Smooth muscle cell (in vitro differentiated cells): ENCODE results near the gene NPIPB2. TPM values are rescaled to one million over a fixed set of nuclear protein-coding genes. Genes with fewer than 3 reads are reported as not detected.
A peak's percentile ranks its signal among the peaks of the same experiment; 100 is the strongest.
"Not testable (repeated sequence)": the region's sequence is repeated elsewhere in the genome, so short reads cannot be mapped to it uniquely, and the experiment has no call there.

Source experiments
- DNase-seq: peaks from one replicate; lab custom pipeline; 2025; ENCODE audit not compliant: unreplicated experiment; lab: John Stamatoyannopoulos, UW
- H2AFZ ChIP-seq: fragments of 200-600 bp; sonication (generic); 2 replicates; pipeline ENCODE4 v1.6.0; 2016; ENCODE audit warnings: antibody characterized with exemption, low read depth, mild to moderate bottlenecking
- H3F3A ChIP-seq: fragments of 200-600 bp; sonication (generic); 2 replicates; pipeline ENCODE4 v1.6.0; 2017; ENCODE audit warnings: antibody characterized with exemption, low read depth
- H3K27ac ChIP-seq: fragments of 200-600 bp; sonication (generic); 2 replicates; pipeline ENCODE4 v1.5.1; 2016; ENCODE audit warnings: low read depth, mild to moderate bottlenecking
- H3K27me3 ChIP-seq: fragments of 200-600 bp; sonication (generic); 2 replicates; pipeline ENCODE4 v1.6.1; 2016; ENCODE audit warnings: low read depth, mild to moderate bottlenecking
- H3K36me3 ChIP-seq: fragments of 200-600 bp; sonication (generic); 2 replicates; pipeline ENCODE4 v1.5.1; 2016; ENCODE audit warnings: low read depth
- H3K4me1 ChIP-seq: fragments of 200-600 bp; sonication (generic); 2 replicates; pipeline ENCODE4 v1.5.1; 2016; ENCODE audit warnings: low read depth
- H3K4me2 ChIP-seq: fragments of 200-600 bp; sonication (generic); 2 replicates; pipeline ENCODE4 v1.6.0; 2016; ENCODE audit warnings: mild to moderate bottlenecking
- H3K4me3 ChIP-seq: fragments of 200-600 bp; sonication (generic); 2 replicates; pipeline ENCODE4 v1.5.1; 2016; ENCODE audit warnings: mild to moderate bottlenecking
- H3K79me2 ChIP-seq: fragments of 200-600 bp; sonication (generic); 2 replicates; pipeline ENCODE4 v1.6.0; 2016; ENCODE audit warnings: low read depth, mild to moderate bottlenecking
- H3K9ac ChIP-seq: fragments of 200-600 bp; sonication (generic); 2 replicates; pipeline ENCODE4 v1.6.0; 2016; ENCODE audit warnings: low read depth
- H3K9me3 ChIP-seq: fragments of 200-600 bp; sonication (generic); replicated peaks from 2 replicates; pipeline ENCODE4 v1.5.1; 2016; ENCODE audit warnings: low read depth
- H4K20me1 ChIP-seq: fragments of 200-600 bp; sonication (generic); 2 replicates; pipeline ENCODE4 v1.6.0; 2016; ENCODE audit warnings: low read depth
- CTCF ChIP-seq: fragments of 200-600 bp; sonication (generic); IDR thresholded peaks from 2 replicates; pipeline ENCODE4 v1.5.1; 2017; ENCODE audit warnings: borderline replicate concordance, mild to moderate bottlenecking, antibody characterized with exemption; ENCODE audit not compliant: insufficient read depth, poor library complexity, severe bottlenecking
- WGBS: methylation state at CpG from one replicate; pipeline ENCODE4 v1.1.7; 2016; ENCODE audit warnings: low lambda C conversion rate; 5-methylcytosine and 5-hydroxymethylcytosine counted together
- polyA plus RNA-seq: library from polyadenylated mRNA; unstranded; fragments of >200 nt; fragmentation: Nextera tagmentation; extraction: Ambion mirVana; gene quantifications from 2 replicates; pipeline ENCODE4 v1.2.1, GENCODE V29; 2016
- total RNA-seq: library from RNA; depleted of rRNA; stranded (reverse); fragments of >200 nt; gene quantifications from 2 replicates; pipeline ENCODE4 v1.2.3, GENCODE V29; 2014

NPIPB2 gene
- total RNA-seq (10.6 and 12.2 TPM in 2 replicates), polyA plus RNA-seq (3.8 and 8.4 TPM in 2 replicates)

GRCh38 chr16:11941945-11942344 is at the start of gene NPIPB2:
NPIPB2 (minus strand) TSS chr16:11942045; CDS start chr16:11942045, 0 bp downstream.
- H3K27me3 ChIP-seq, H3K36me3 ChIP-seq, H3K4me3 ChIP-seq, H3K9ac ChIP-seq, H3K4me2 ChIP-seq, DNase-seq, H3F3A ChIP-seq, H4K20me1 ChIP-seq, H3K79me2 ChIP-seq, H3K27ac ChIP-seq, H3K4me1 ChIP-seq, H3K9me3 ChIP-seq, H2AFZ ChIP-seq: not testable (repeated sequence)
- WGBS: 94% methylated on average over 4 of the region's 4 CpGs

- H3K27me3 ChIP-seq: no peaks in the 10 kb centered on the region
- peaks cover 11% of the 10 kb centered on the region for H3K4me1 ChIP-seq
- H2AFZ ChIP-seq: no peak overlapping the region
- no peak overlapping the region for H3K4me3 ChIP-seq
- H3K79me2 ChIP-seq: no peaks in the 10 kb centered on the region
- no peak for DNase-seq
- no peak overlapping the region for H3K4me2 ChIP-seq
- 97% methylated on average over 11 of the region's 11 CpGs for WGBS
- no peaks in the 10 kb centered on the region for H3K9me3 ChIP-seq
- no peak overlapping the region for H3K27ac ChIP-seq
- TF ChIP-seq CTCF: no peak
- H3K9ac ChIP-seq: no peak overlapping the region
- H4K20me1 ChIP-seq: peaks cover 23% of the 10 kb centered on the region
- no peaks in the 10 kb centered on the region for H3F3A ChIP-seq
- H3K36me3 ChIP-seq: no peaks in the 10 kb centered on the region
Measured at GRCh38 chr16:11990702-11991390, 49.0 kb upstream of the NPIPB2 start.

- TF ChIP-seq CTCF: no peak
- Histone ChIP-seq H4K20me1 (peaks cover 14% of the 10 kb centered on the region), H3K27ac (no peak overlapping the region), H3F3A (no peaks in the 10 kb centered on the region), H3K9me3 (no peaks in the 10 kb centered on the region), H3K4me1 (peaks cover 5% of the 10 kb centered on the region), H3K4me3 (no peak overlapping the region), H3K4me2 (no peak overlapping the region), H3K36me3 (no peaks in the 10 kb centered on the region), H3K79me2 (peaks cover 5% of the 10 kb centered on the region), H3K27me3 (no peaks in the 10 kb centered on the region), H3K9ac (no peak overlapping the region), H2AFZ (no peak overlapping the region)
- 63% methylated on average over 5 of the region's 5 CpGs for WGBS
- no peak for DNase-seq
Measured at GRCh38 chr16:11988258-11988978, 46.6 kb upstream of the NPIPB2 start.

GRCh38 chr16:11986521-11987057 is 44.7 kb upstream of the NPIPB2 start:
- Histone ChIP-seq H3F3A (no peaks in the 10 kb centered on the region), H3K36me3 (no peaks in the 10 kb centered on the region), H4K20me1 (peaks cover 11% of the 10 kb centered on the region), H3K4me2 (peak overlapping the region; percentile 28), H3K27me3 (no peaks in the 10 kb centered on the region), H3K27ac (peak overlapping the region; percentile 38), H3K9me3 (no peaks in the 10 kb centered on the region), H3K4me3 (no peak overlapping the region), H3K9ac (no peak overlapping the region), H2AFZ (no peak overlapping the region), H3K4me1 (peaks cover 5% of the 10 kb centered on the region), H3K79me2 (peaks cover 7% of the 10 kb centered on the region)
- WGBS: 74% methylated on average over 12 of the region's 12 CpGs
- TF ChIP-seq CTCF: no peak
- DNase-seq: no peak
